SJCRH30 (cell line): ENCODE results near the gene PLB1. TPM values are rescaled to one million over a fixed set of nuclear protein-coding genes. Genes with fewer than 3 reads are reported as not detected.
A peak's percentile ranks its signal among the peaks of the same experiment; 100 is the strongest.

ENCODE experiments used
- DNase-seq, 2 experiments: peaks; one replicate each; pipeline ENCODE4 v3.0.0-alpha.2; 2015 to 2020
- H3K27ac ChIP-seq: fragments of 250-450 bp; sonication (Bioruptor Pico); 2 replicates; pipeline ENCODE4 v1.5.1; 2020; ENCODE audit warnings: mild to moderate bottlenecking, moderate library complexity
- H3K27me3 ChIP-seq: fragments of 250-450 bp; sonication (Bioruptor Pico); 2 replicates; pipeline ENCODE4 v1.5.1; 2020; ENCODE audit warnings: mild to moderate bottlenecking, moderate library complexity
- H3K36me3 ChIP-seq: fragments of 250-450 bp; sonication (Bioruptor Pico); 2 replicates; pipeline ENCODE4 v1.5.1; 2020; ENCODE audit warnings: mild to moderate bottlenecking, moderate library complexity
- H3K4me1 ChIP-seq: fragments of 250-450 bp; sonication (Bioruptor Pico); 2 replicates; pipeline ENCODE4 v1.5.1; 2020; ENCODE audit warnings: mild to moderate bottlenecking, moderate library complexity
- H3K4me3 ChIP-seq: fragments of 250-450 bp; sonication (Bioruptor Pico); 2 replicates; pipeline ENCODE4 v1.5.1; 2020; ENCODE audit warnings: mild to moderate bottlenecking, moderate library complexity
- H3K9me3 ChIP-seq: fragments of 250-450 bp; sonication (Bioruptor Pico); replicated peaks from 2 replicates; pipeline ENCODE4 v1.5.1; 2020; ENCODE audit warnings: mild to moderate bottlenecking, moderate library complexity
- total RNA-seq: library from RNA; depleted of rRNA; stranded (reverse); fragments of >200 nt; shearing (Covaris generic); gene quantifications from 2 replicates; pipeline ENCODE4 v1.2.3, GENCODE V29; 2014

PLB1 gene
- total RNA-seq, 1 experiment from 2014 or later = 0.61 TPM

DNA sequence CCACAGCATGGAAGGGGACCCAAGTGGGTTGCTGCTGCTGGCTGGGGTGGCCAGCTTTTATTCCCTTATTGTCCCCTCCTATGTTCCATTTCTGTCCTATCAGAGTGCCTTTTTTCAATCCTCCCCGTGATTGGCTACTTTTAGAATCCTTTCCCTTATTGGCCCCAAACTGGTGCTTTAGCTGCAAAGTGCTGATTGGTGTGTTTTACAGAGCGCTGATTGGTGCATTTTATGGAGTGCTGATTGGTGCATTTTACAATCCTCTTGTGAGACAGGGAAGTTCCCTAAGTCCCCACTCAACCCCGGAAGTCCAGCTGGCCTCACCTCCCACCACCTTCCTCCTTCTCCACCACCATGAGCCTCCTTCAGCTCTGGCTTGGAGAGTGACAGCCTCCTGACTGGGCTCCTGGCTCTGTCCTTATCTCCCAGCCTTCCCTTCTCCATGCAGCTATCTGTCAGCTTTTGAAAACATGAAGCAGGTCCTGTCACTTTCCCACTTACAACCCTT is 20.7 kb upstream of the PLB1 start:
- DNase-seq = no peak
- Histone ChIP-seq H3K9me3 (peaks cover 3% of the 10 kb centered on the region; the same call in 1 of the 2 replicates), H3K4me1 (peaks cover 10% of the 10 kb centered on the region; the same call in 1 of the 2 replicates), H3K36me3 (no peaks in the 10 kb centered on the region), H3K27me3 (no peaks in the 10 kb centered on the region), H3K4me3 (no peak overlapping the region), H3K27ac (no peak overlapping the region)

- no peak overlapping the region for H3K4me3 ChIP-seq
- H3K27ac ChIP-seq = no peak overlapping the region
- H3K36me3 ChIP-seq = no peaks in the 10 kb centered on the region
- no peaks in the 10 kb centered on the region for H3K27me3 ChIP-seq
- H3K9me3 ChIP-seq = peaks cover 3% of the 10 kb centered on the region; the same call in 1 of the 2 replicates
- DNase-seq = no peak
- H3K4me1 ChIP-seq = peaks cover 8% of the 10 kb centered on the region; the same call in 1 of the 2 replicates
These were observed 18.8 kb upstream of the PLB1 start for GRCh38 chr2:28477087-28477486.

- Histone ChIP-seq H3K4me1 (peaks cover 2% of the 10 kb centered on the region; the same call in 1 of the 2 replicates), H3K36me3 (no peaks in the 10 kb centered on the region), H3K9me3 (peaks cover 3% of the 10 kb centered on the region; the same call in 1 of the 2 replicates), H3K4me3 (no peak overlapping the region), H3K27ac (no peak overlapping the region), H3K27me3 (no peaks in the 10 kb centered on the region)
- no peak for DNase-seq
These were observed 18.2 kb upstream of the PLB1 start for GRCh38 chr2:28477645-28478044.

- no peaks in the 10 kb centered on the region for H3K27me3 ChIP-seq
- no peak overlapping the region for H3K27ac ChIP-seq
- no peaks in the 10 kb centered on the region for H3K36me3 ChIP-seq
- H3K9me3 ChIP-seq = no peaks in the 10 kb centered on the region
- no peak for DNase-seq
- H3K4me3 ChIP-seq = no peak overlapping the region
- H3K4me1 ChIP-seq = no peaks in the 10 kb centered on the region
These were observed 15.3 kb upstream of the PLB1 start for GRCh38 chr2:28480403-28481049.

DNA sequence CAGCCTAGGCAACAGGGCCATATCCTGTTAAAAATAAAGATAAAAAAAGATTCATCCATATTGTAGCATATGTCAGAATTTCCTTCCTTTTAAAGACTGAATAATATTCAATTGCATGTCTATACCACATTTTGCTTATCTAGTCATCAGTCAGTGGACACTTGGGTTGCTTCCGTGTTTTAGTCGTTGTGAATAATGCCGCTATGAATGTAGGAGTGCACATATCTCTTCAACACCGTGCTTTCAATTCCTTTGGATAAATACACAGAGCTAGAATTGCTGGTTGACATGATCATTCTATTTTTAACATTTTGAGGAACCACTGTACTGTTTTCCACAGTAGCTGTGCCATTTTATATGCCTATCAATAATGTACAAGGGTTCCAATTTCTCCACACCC is 14.0 kb upstream of the PLB1 start:
- Histone ChIP-seq H3K9me3 (no peaks in the 10 kb centered on the region), H3K36me3 (no peaks in the 10 kb centered on the region), H3K4me1 (no peaks in the 10 kb centered on the region), H3K27ac (no peak overlapping the region), H3K27me3 (no peaks in the 10 kb centered on the region), H3K4me3 (no peak overlapping the region)
- no peak for DNase-seq

DNA sequence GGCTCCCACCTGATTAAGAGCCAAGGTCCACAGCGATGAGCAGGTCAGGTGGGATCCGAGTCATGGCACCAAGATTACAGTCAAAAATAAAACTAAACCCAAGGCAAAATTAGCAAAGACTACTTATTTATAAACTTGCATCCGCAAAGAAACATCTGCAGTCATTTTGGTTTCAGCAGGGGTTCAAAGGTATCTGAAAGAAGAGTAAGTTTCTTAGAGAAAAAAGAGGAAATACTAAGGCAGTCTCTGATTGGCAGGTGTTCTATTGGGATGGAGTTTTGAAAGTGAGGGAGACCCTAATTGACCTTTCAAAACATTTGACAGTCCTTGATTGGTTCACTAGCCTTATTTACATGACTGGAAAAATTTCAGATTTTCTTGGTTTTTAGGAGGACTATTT is 11.0 kb upstream of the PLB1 start:
- H3K4me1 ChIP-seq = no peaks in the 10 kb centered on the region
- H3K4me3 ChIP-seq = no peak overlapping the region
- no peak overlapping the region for H3K27ac ChIP-seq
- DNase-seq = no peak
- H3K27me3 ChIP-seq = no peaks in the 10 kb centered on the region
- no peaks in the 10 kb centered on the region for H3K36me3 ChIP-seq
- H3K9me3 ChIP-seq = no peaks in the 10 kb centered on the region

- Histone ChIP-seq H3K36me3 (no peaks in the 10 kb centered on the region), H3K27me3 (no peaks in the 10 kb centered on the region), H3K4me3 (no peak overlapping the region), H3K27ac (no peak overlapping the region), H3K9me3 (no peaks in the 10 kb centered on the region), H3K4me1 (no peaks in the 10 kb centered on the region)
- DNase-seq = no peak
These were observed 9.3 kb upstream of the PLB1 start for GRCh38 chr2:28486526-28486925.

GRCh38 chr2:28487258-28487657 is 8.6 kb upstream of the PLB1 start:
- no peak overlapping the region for H3K4me3 ChIP-seq
- H3K27ac ChIP-seq = no peak overlapping the region
- no peaks in the 10 kb centered on the region for H3K4me1 ChIP-seq
- H3K27me3 ChIP-seq = no peaks in the 10 kb centered on the region
- no peaks in the 10 kb centered on the region for H3K36me3 ChIP-seq
- DNase-seq = no peak
- no peaks in the 10 kb centered on the region for H3K9me3 ChIP-seq

- no peaks in the 10 kb centered on the region for H3K4me1 ChIP-seq
- H3K27ac ChIP-seq = no peak overlapping the region
- H3K36me3 ChIP-seq = no peaks in the 10 kb centered on the region
- no peak for DNase-seq
- no peak overlapping the region for H3K4me3 ChIP-seq
- H3K27me3 ChIP-seq = no peaks in the 10 kb centered on the region
- no peaks in the 10 kb centered on the region for H3K9me3 ChIP-seq
These were observed 7.6 kb upstream of the PLB1 start for GRCh38 chr2:28488083-28488830.

- H3K9me3 ChIP-seq = no peaks in the 10 kb centered on the region
- no peaks in the 10 kb centered on the region for H3K36me3 ChIP-seq
- no peak overlapping the region for H3K4me3 ChIP-seq
- no peaks in the 10 kb centered on the region for H3K4me1 ChIP-seq
- H3K27me3 ChIP-seq = no peaks in the 10 kb centered on the region
- DNase-seq = peak in 1 of 2 experiments; percentile 58
- H3K27ac ChIP-seq = no peak overlapping the region
These were observed 6.8 kb upstream of the PLB1 start for GRCh38 chr2:28488858-28489575.

GRCh38 chr2:28490558-28490957 is 5.3 kb upstream of the PLB1 start:
- no peak for DNase-seq

DNA sequence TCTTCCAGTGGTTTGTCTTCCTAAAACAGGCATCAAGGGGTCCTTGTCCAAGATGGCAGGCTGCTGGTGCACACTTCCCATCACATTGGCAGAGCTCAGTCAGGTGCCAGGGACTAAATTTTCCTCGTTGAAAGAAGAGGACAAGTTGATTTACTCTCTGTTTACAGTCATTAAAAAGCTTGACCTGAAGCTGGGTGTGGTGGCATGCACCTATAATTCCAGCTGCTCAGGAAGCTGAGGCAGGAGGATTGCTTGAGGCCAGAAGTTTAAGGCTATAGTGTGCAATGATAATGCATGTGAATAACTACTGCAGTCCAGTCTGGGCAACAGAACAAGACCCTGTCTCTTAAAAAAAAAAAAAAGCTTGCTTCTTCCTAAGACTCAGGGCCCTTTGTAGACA is 3.6 kb upstream of the PLB1 start:
- Histone ChIP-seq H3K9me3 (no peaks in the 10 kb centered on the region), H3K4me1 (no peaks in the 10 kb centered on the region), H3K27ac (no peak overlapping the region), H3K27me3 (no peaks in the 10 kb centered on the region), H3K36me3 (no peaks in the 10 kb centered on the region), H3K4me3 (no peak overlapping the region)
- DNase-seq = no peak

More at GRCh38 chr2:28490558-28490957, 5.3 kb upstream of the PLB1 start:
- H3K4me3 ChIP-seq = no peak overlapping the region
- H3K4me1 ChIP-seq = no peaks in the 10 kb centered on the region
- H3K36me3 ChIP-seq = no peaks in the 10 kb centered on the region
- H3K9me3 ChIP-seq = no peaks in the 10 kb centered on the region
- H3K27ac ChIP-seq = no peak overlapping the region
- H3K27me3 ChIP-seq = no peaks in the 10 kb centered on the region

- Histone ChIP-seq H3K4me1 (no peaks in the 10 kb centered on the region), H3K36me3 (no peaks in the 10 kb centered on the region), H3K9me3 (no peaks in the 10 kb centered on the region), H3K27ac (no peak overlapping the region), H3K4me3 (no peak overlapping the region), H3K27me3 (no peaks in the 10 kb centered on the region)
- no peak for DNase-seq
These were observed 2.2 kb upstream of the PLB1 start for GRCh38 chr2:28493636-28494035.

GRCh38 chr2:28496781-28497180 is 921 bp downstream of the PLB1 start:
- no peaks in the 10 kb centered on the region for H3K4me1 ChIP-seq
- H3K27me3 ChIP-seq = 0 out of 2 replicates have a peak, but pooled peaks cover 3% of the 10 kb centered on the region
- H3K36me3 ChIP-seq = no peaks in the 10 kb centered on the region
- DNase-seq = no peak
- no peak overlapping the region for H3K27ac ChIP-seq
- H3K4me3 ChIP-seq = no peak overlapping the region
- no peaks in the 10 kb centered on the region for H3K9me3 ChIP-seq

- Histone ChIP-seq H3K9me3 (no peaks in the 10 kb centered on the region), H3K36me3 (no peaks in the 10 kb centered on the region), H3K27ac (no peak overlapping the region), H3K27me3 (0 out of 2 replicates have a peak, but pooled peaks cover 3% of the 10 kb centered on the region), H3K4me3 (no peak overlapping the region), H3K4me1 (no peaks in the 10 kb centered on the region)
- DNase-seq = no peak
These were observed 1.3 kb downstream of the PLB1 start for GRCh38 chr2:28497206-28497605.
